Upper lobe of left lung (tissue), 4 donors: ENCODE measurements around the gene SCARF1.

ENCODE experiments used
- CTCF ChIP-seq, 6 experiments: fragments of 450-650 bp in 4 of 6; fragments of 200-600 bp in 2 of 6; sonication (generic) in 2 of 6; IDR thresholded peaks; one replicate each; pipeline ENCODE4 v1.5.1; 2016 to 2019; ENCODE audit warnings: antibody characterized with exemption in 6 of 6
- EP300 ChIP-seq, 4 donors: sonication (generic); formaldehyde crosslinking; IDR thresholded peaks; one replicate each; pipeline ENCODE4 v1.5.1; 2017; ENCODE audit warnings: antibody characterized with exemption in 4 of 4, control low read depth in 2 of 4
- POLR2A ChIP-seq, 4 donors: fragments of 450-650 bp; IDR thresholded peaks; one replicate each; pipeline ENCODE4 v1.5.1; 2016 to 2017; ENCODE audit warnings: antibody characterized with exemption in 4 of 4, mild to moderate bottlenecking in 2 of 4

GRCh38 chr17:1640329-1641064 is 5.0 kb downstream of the SCARF1 start:
- TF ChIP-seq CTCF (IDR thresholded peaks at IDR 0.05) (no peak), POLR2A (IDR thresholded peaks at IDR 0.05) (no peak), EP300 (IDR thresholded peaks at IDR 0.05) (no peak)
